Measurements from ENCODE around the gene JAZF1.

The JAZF1 gene

GRCh38 chr7:28176645-28177044, 4.0 kb downstream of the JAZF1 start:
- no CpG with 5 or more reads among the region's 2 CpGs for WGBS, 2 donors (ENCODE audit: extremely low coverage in 2 of 2, insufficient read length in 2 of 2, insufficient replicate concordance in 1 of 2)
- Histone ChIP-seq H2BK120ac (ENCODE audit: low read depth, low read length) (no peak overlapping the region), H3K9me3 (replicated peaks in 1 of 2; ENCODE audit: control insufficient read depth in 2 of 2, insufficient read depth in 1 of 2, low read depth in 1 of 2, low read length in 2 of 2) (no peaks in the 10 kb centered on the region), H4K91ac (ENCODE audit: low read depth, low read length, poor library complexity) (no peak overlapping the region), H3K14ac (ENCODE audit: low read length) (no peak overlapping the region), H2AK5ac (ENCODE audit: low read depth, low read length) (no peak overlapping the region), H3K23ac (ENCODE audit: low read depth, low read length, poor library complexity) (no peak overlapping the region), H2AFZ (ENCODE audit: low read length) (no peak overlapping the region), H3K36me3 (replicated peaks in 1 of 2; ENCODE audit: control insufficient read depth in 2 of 2, insufficient read depth in 2 of 2, low read length in 2 of 2) (no peaks in the 10 kb centered on the region), H3K79me1 (ENCODE audit: low read depth, low read length) (no peaks in the 10 kb centered on the region), H3K4me1 (ENCODE audit: control insufficient read depth in 2 of 2, insufficient read depth in 1 of 2, low read depth in 1 of 2, low read length in 2 of 2) (peaks cover 0 to 4% of the 10 kb centered on the region in 2 donors), H3K4me3 (ENCODE audit: low read length in 2 of 2) (no peak overlapping the region), H3K27me3 (ENCODE audit: control insufficient read depth in 3 of 3, insufficient read depth in 3 of 3, low read depth in 1 of 3, low read length in 3 of 3) (peaks cover 4 to 52% (median 13%) of the 10 kb centered on the region in 3 experiments), H3K18ac (ENCODE audit: low read length) (no peak overlapping the region), H3K4ac (ENCODE audit: low read length) (no peak overlapping the region), H4K8ac (ENCODE audit: low read depth, low read length) (no peak overlapping the region), H2BK12ac (ENCODE audit: low read length) (no peak overlapping the region), H3K4me2 (ENCODE audit: insufficient read depth, low read length, poor library complexity, severe bottlenecking) (no peak overlapping the region), H2BK15ac (ENCODE audit: low read length) (no peak overlapping the region), H3K27ac (replicated peaks; ENCODE audit: low read length) (no peak overlapping the region), H3K9ac (ENCODE audit: low read depth, low read length, poor library complexity) (no peak overlapping the region), H2BK5ac (ENCODE audit: low read length) (no peak overlapping the region)
- no peak for DNase-seq (ENCODE audit: low spot score)

- Histone ChIP-seq H3K9ac (ENCODE audit: low read depth, low read length, poor library complexity) (no peak overlapping the region), H2AK5ac (ENCODE audit: low read depth, low read length) (no peak overlapping the region), H2BK15ac (ENCODE audit: low read length) (no peak overlapping the region), H4K8ac (ENCODE audit: low read depth, low read length) (no peak overlapping the region), H2BK12ac (ENCODE audit: low read length) (no peak overlapping the region), H3K14ac (ENCODE audit: low read length) (no peak overlapping the region), H3K4ac (ENCODE audit: low read length) (no peak overlapping the region), H3K79me1 (ENCODE audit: low read depth, low read length) (no peaks in the 10 kb centered on the region), H3K23ac (ENCODE audit: low read depth, low read length, poor library complexity) (no peak overlapping the region), H3K9me3 (replicated peaks in 1 of 2; ENCODE audit: control insufficient read depth in 2 of 2, insufficient read depth in 1 of 2, low read depth in 1 of 2, low read length in 2 of 2) (no peaks in the 10 kb centered on the region), H3K36me3 (replicated peaks in 1 of 2; ENCODE audit: control insufficient read depth in 2 of 2, insufficient read depth in 2 of 2, low read length in 2 of 2) (no peaks in the 10 kb centered on the region), H3K4me2 (ENCODE audit: insufficient read depth, low read length, poor library complexity, severe bottlenecking) (no peak overlapping the region), H4K91ac (ENCODE audit: low read depth, low read length, poor library complexity) (no peak overlapping the region), H3K4me1 (ENCODE audit: control insufficient read depth in 2 of 2, insufficient read depth in 1 of 2, low read depth in 1 of 2, low read length in 2 of 2) (peaks cover 0 to 4% of the 10 kb centered on the region in 2 donors), H3K18ac (ENCODE audit: low read length) (no peak overlapping the region), H2BK5ac (ENCODE audit: low read length) (no peak overlapping the region), H2AFZ (ENCODE audit: low read length) (no peak overlapping the region), H2BK120ac (ENCODE audit: low read depth, low read length) (no peak overlapping the region), H3K27ac (replicated peaks; ENCODE audit: low read length) (no peak overlapping the region), H3K4me3 (ENCODE audit: low read length in 2 of 2) (no peak overlapping the region), H3K27me3 (ENCODE audit: control insufficient read depth in 3 of 3, insufficient read depth in 3 of 3, low read depth in 1 of 3, low read length in 3 of 3) (peaks cover 4 to 47% (median 13%) of the 10 kb centered on the region in 3 experiments)
- DNase-seq (ENCODE audit: low spot score) = no peak
- WGBS, 2 donors (ENCODE audit: extremely low coverage in 2 of 2, insufficient read length in 2 of 2, insufficient replicate concordance in 1 of 2) = 100% methylated on average over 1 of the region's 4 CpGs; no CpG with 5 or more reads in 1 of the 2 donors
Observed at GRCh38 chr7:28176174-28176573, 4.4 kb downstream of the JAZF1 start.

GRCh38 chr7:28174901-28175661, 5.5 kb downstream of the JAZF1 start:
- Histone ChIP-seq H2BK12ac (ENCODE audit: low read length) (no peak overlapping the region), H3K4me1 (ENCODE audit: control insufficient read depth in 2 of 2, insufficient read depth in 1 of 2, low read depth in 1 of 2, low read length in 2 of 2) (peaks cover 0 to 4% of the 10 kb centered on the region in 2 donors), H3K4me3 (ENCODE audit: low read length in 2 of 2) (no peak overlapping the region), H4K91ac (ENCODE audit: low read depth, low read length, poor library complexity) (no peak overlapping the region), H3K4me2 (ENCODE audit: insufficient read depth, low read length, poor library complexity, severe bottlenecking) (no peak overlapping the region), H3K9ac (ENCODE audit: low read depth, low read length, poor library complexity) (no peak overlapping the region), H2BK5ac (ENCODE audit: low read length) (no peak overlapping the region), H3K18ac (ENCODE audit: low read length) (no peak overlapping the region), H3K27me3 (ENCODE audit: control insufficient read depth in 3 of 3, insufficient read depth in 3 of 3, low read depth in 1 of 3, low read length in 3 of 3) (peaks cover 4 to 42% (median 13%) of the 10 kb centered on the region in 3 experiments), H2BK15ac (ENCODE audit: low read length) (no peak overlapping the region), H3K14ac (ENCODE audit: low read length) (no peak overlapping the region), H2BK120ac (ENCODE audit: low read depth, low read length) (no peak overlapping the region), H3K23ac (ENCODE audit: low read depth, low read length, poor library complexity) (no peak overlapping the region), H3K27ac (replicated peaks; ENCODE audit: low read length) (no peak overlapping the region), H3K4ac (ENCODE audit: low read length) (no peak overlapping the region), H3K36me3 (replicated peaks in 1 of 2; ENCODE audit: control insufficient read depth in 2 of 2, insufficient read depth in 2 of 2, low read length in 2 of 2) (no peaks in the 10 kb centered on the region), H2AFZ (ENCODE audit: low read length) (no peak overlapping the region), H3K9me3 (replicated peaks in 1 of 2; ENCODE audit: control insufficient read depth in 2 of 2, insufficient read depth in 1 of 2, low read depth in 1 of 2, low read length in 2 of 2) (no peaks in the 10 kb centered on the region), H2AK5ac (ENCODE audit: low read depth, low read length) (no peak overlapping the region), H4K8ac (ENCODE audit: low read depth, low read length) (no peak overlapping the region), H3K79me1 (ENCODE audit: low read depth, low read length) (no peaks in the 10 kb centered on the region)
- WGBS, 2 donors (ENCODE audit: extremely low coverage in 2 of 2, insufficient read length in 2 of 2, insufficient replicate concordance in 1 of 2) = no CpG with 5 or more reads among the region's 8 CpGs
- no peak for DNase-seq (ENCODE audit: low spot score)

GRCh38 chr7:28174442-28174841, 6.2 kb downstream of the JAZF1 start:
- no peaks in the 10 kb centered on the region for H3K36me3 ChIP-seq (replicated peaks in 1 of 2; ENCODE audit: control insufficient read depth in 2 of 2, insufficient read depth in 2 of 2, low read length in 2 of 2)
- no peak overlapping the region for H3K14ac ChIP-seq (ENCODE audit: low read length)
- H3K27ac ChIP-seq (replicated peaks; ENCODE audit: low read length) = no peak overlapping the region
- H4K8ac ChIP-seq (ENCODE audit: low read depth, low read length) = no peak overlapping the region
- H2BK5ac ChIP-seq (ENCODE audit: low read length) = no peak overlapping the region
- H3K18ac ChIP-seq (ENCODE audit: low read length) = no peak overlapping the region
- H2BK120ac ChIP-seq (ENCODE audit: low read depth, low read length) = no peak overlapping the region
- no peak overlapping the region for H3K9ac ChIP-seq (ENCODE audit: low read depth, low read length, poor library complexity)
- H2AFZ ChIP-seq (ENCODE audit: low read length) = no peak overlapping the region
- no peak overlapping the region for H2BK15ac ChIP-seq (ENCODE audit: low read length)
- H3K4me1 ChIP-seq (ENCODE audit: control insufficient read depth in 2 of 2, insufficient read depth in 1 of 2, low read depth in 1 of 2, low read length in 2 of 2) = peaks cover 0 to 4% of the 10 kb centered on the region in 2 donors
- no peak overlapping the region for H3K4me2 ChIP-seq (ENCODE audit: insufficient read depth, low read length, poor library complexity, severe bottlenecking)
- H3K4me3 ChIP-seq (ENCODE audit: low read length in 2 of 2) = no peak overlapping the region
- no peak overlapping the region for H3K23ac ChIP-seq (ENCODE audit: low read depth, low read length, poor library complexity)
- H4K91ac ChIP-seq (ENCODE audit: low read depth, low read length, poor library complexity) = no peak overlapping the region
- H3K4ac ChIP-seq (ENCODE audit: low read length) = no peak overlapping the region
- peaks cover 4 to 42% (median 13%) of the 10 kb centered on the region in 3 experiments for H3K27me3 ChIP-seq (ENCODE audit: control insufficient read depth in 3 of 3, insufficient read depth in 3 of 3, low read depth in 1 of 3, low read length in 3 of 3)
- no peaks in the 10 kb centered on the region for H3K9me3 ChIP-seq (replicated peaks in 1 of 2; ENCODE audit: control insufficient read depth in 2 of 2, insufficient read depth in 1 of 2, low read depth in 1 of 2, low read length in 2 of 2)
- H3K79me1 ChIP-seq (ENCODE audit: low read depth, low read length) = no peaks in the 10 kb centered on the region
- WGBS, 2 donors (ENCODE audit: extremely low coverage in 2 of 2, insufficient read length in 2 of 2, insufficient replicate concordance in 1 of 2) = no CpG with 5 or more reads among the region's 5 CpGs
- no peak for DNase-seq (ENCODE audit: low spot score)
- H2BK12ac ChIP-seq (ENCODE audit: low read length) = no peak overlapping the region
- H2AK5ac ChIP-seq (ENCODE audit: low read depth, low read length) = no peak overlapping the region
